ENCODE measurements around the gene LRRC8E. TPM values are rescaled to one million over a fixed set of nuclear protein-coding genes. Genes with fewer than 3 reads are reported as not detected.

The LRRC8E gene
- total RNA-seq, 5 donors from 2014 or later (not counting 1 experiment from before 2014, with no cell fraction given) = 0.06 TPM; not detected in 4

- no peak for DNase-seq
- WGBS (ENCODE audit: insufficient coverage) = 97% methylated on average over 11 of the region's 21 CpGs
- H3K4me1 Mint-ChIP-seq = peaks cover 18 to 19% (median 18%) of the 10 kb centered on the region in 3 donors
- Histone ChIP-seq H3K4me1 (ENCODE audit: control insufficient read depth in 1 of 2, extremely low read depth in 1 of 2, insufficient read depth in 2 of 2, low read length in 2 of 2) (peaks cover 6 to 40% of the 10 kb centered on the region in 2 experiments), H3K36me3 (ENCODE audit: control insufficient read depth in 2 of 2, extremely low read depth in 1 of 2, insufficient read depth in 1 of 2, low read length in 1 of 2) (peaks cover 23 to 45% of the 10 kb centered on the region in 2 donors), H3K4me3 (ENCODE audit: control insufficient read depth in 1 of 2, extremely low read depth in 1 of 2, low read length in 1 of 2) (no peak overlapping the region), H3K9me3 (no peaks in the 10 kb centered on the region), H3K27me3 (replicated peaks in 1 of 2; ENCODE audit: control insufficient read depth in 2 of 2, extremely low read depth in 1 of 2, insufficient read depth in 2 of 2, low read length in 1 of 2) (peaks cover 0 to 5% of the 10 kb centered on the region in 2 experiments), H3K27ac (ENCODE audit: low read length) (no peak overlapping the region)
- CTCF ChIA-PET = no interaction called here
- H3K36me3 Mint-ChIP-seq = peaks cover 29% of the 10 kb centered on the region
- no peak overlapping the region for H3K27ac Mint-ChIP-seq
- H3K9me3 Mint-ChIP-seq = no peaks in the 10 kb centered on the region
- peaks cover 0 to 5% of the 10 kb centered on the region in 2 donors for H3K27me3 Mint-ChIP-seq
- POLR2A ChIA-PET = no interaction called here
- no peak overlapping the region for H3K4me3 Mint-ChIP-seq
- no peak for ATAC-seq (replicated peaks in 1 of 4)
Observed at GRCh38 chr19:7909471-7910067, 21.3 kb downstream of the LRRC8E start.

DNA sequence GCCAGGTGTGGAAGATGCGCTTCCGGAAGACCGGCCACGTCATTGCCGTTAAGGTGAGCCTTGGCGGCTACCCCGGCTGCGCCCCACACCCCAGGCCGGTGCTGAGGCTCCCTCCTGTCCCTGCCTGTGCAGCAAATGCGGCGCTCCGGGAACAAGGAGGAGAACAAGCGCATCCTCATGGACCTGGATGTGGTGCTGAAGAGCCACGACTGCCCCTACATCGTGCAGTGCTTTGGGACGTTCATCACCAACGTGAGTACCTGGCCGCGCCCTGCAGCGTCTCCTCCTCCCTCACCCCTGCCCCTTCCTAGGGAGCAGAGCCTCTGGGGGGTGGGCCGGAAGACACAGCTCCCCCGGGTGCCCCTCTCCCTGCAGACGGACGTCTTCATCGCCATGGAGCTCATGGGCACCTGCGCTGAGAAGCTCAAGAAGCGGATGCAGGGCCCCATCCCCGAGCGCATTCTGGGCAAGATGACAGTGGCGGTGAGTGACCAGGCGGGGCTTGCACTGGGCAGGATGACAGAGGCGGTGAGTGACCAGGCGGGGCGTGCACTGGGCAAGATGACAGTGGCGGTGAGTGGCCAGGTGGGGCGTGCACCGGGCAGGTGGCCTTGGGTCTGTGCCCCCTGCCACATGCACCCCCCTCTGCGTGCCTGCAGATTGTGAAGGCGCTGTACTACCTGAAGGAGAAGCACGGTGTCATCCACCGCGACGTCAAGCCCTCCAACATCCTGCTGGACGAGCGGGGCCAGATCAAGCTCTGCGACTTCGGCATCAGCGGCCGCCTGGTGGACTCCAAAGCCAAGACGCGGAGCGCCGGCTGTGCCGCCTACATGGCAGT, 22.2 kb downstream of the LRRC8E start:
- Histone ChIP-seq H3K4me3 (ENCODE audit: control insufficient read depth in 1 of 2, extremely low read depth in 1 of 2, low read length in 1 of 2) (no peak overlapping the region), H3K4me1 (ENCODE audit: control insufficient read depth in 1 of 2, extremely low read depth in 1 of 2, insufficient read depth in 2 of 2, low read length in 2 of 2) (peaks cover 0 to 34% of the 10 kb centered on the region in 2 experiments), H3K27ac (ENCODE audit: low read length) (no peak overlapping the region), H3K9me3 (no peaks in the 10 kb centered on the region), H3K27me3 (replicated peaks in 1 of 2; ENCODE audit: control insufficient read depth in 2 of 2, extremely low read depth in 1 of 2, insufficient read depth in 2 of 2, low read length in 1 of 2) (peaks cover 0 to 15% of the 10 kb centered on the region in 2 experiments), H3K36me3 (ENCODE audit: control insufficient read depth in 2 of 2, extremely low read depth in 1 of 2, insufficient read depth in 1 of 2, low read length in 1 of 2) (peaks cover 23 to 45% of the 10 kb centered on the region in 2 donors)
- peaks cover 8 to 14% (median 11%) of the 10 kb centered on the region in 3 donors for H3K4me1 Mint-ChIP-seq
- peaks cover 3 to 13% of the 10 kb centered on the region in 2 donors for H3K27me3 Mint-ChIP-seq
- H3K9me3 Mint-ChIP-seq = no peaks in the 10 kb centered on the region
- DNase-seq (no peak), ATAC-seq (replicated peaks in 1 of 4) (no peak)
- peaks cover 24% of the 10 kb centered on the region for H3K36me3 Mint-ChIP-seq
- H3K27ac Mint-ChIP-seq = no peak overlapping the region
- 97% methylated on average over 37 of the region's 54 CpGs for WGBS (ENCODE audit: insufficient coverage)
- ChIA-PET POLR2A (interaction anchor here in 1 of 2 donors (0.7 kb wide), 1 partner anchor 1422 kb away, joined by 4 read pairs; no protein-coding TSS in a partner anchor), CTCF (no interaction called here)
- no peak overlapping the region for H3K4me3 Mint-ChIP-seq

GRCh38 chr19:7911508-7912143, 23.3 kb downstream of the LRRC8E start:
- H3K27ac Mint-ChIP-seq = no peak overlapping the region
- peaks cover 21% of the 10 kb centered on the region for H3K36me3 Mint-ChIP-seq
- peaks cover 0 to 12% (median 11%) of the 10 kb centered on the region in 3 donors for H3K4me1 Mint-ChIP-seq
- ChIA-PET CTCF (interaction anchor here in 1 of 2 donors (1.4 kb wide), 1 partner anchor 9 kb away, joined by 5 read pairs; no protein-coding TSS in a partner anchor), POLR2A (interaction anchor here (0.6 to 1.0 kb wide), 2 partner anchors 9 to 95 kb away, joined by 3 to 5 read pairs; partner anchors contain the start of gene SNAPC2 (in 1 of the 2))
- ATAC-seq (replicated peaks in 1 of 4) (no peak), DNase-seq (no peak)
- WGBS (ENCODE audit: insufficient coverage) = 95% methylated on average over 13 of the region's 18 CpGs
- H3K36me3 ChIP-seq (ENCODE audit: control insufficient read depth in 2 of 2, extremely low read depth in 1 of 2, insufficient read depth in 1 of 2, low read length in 1 of 2) = peaks cover 20 to 36% of the 10 kb centered on the region in 2 donors
- peaks cover 0 to 32% of the 10 kb centered on the region in 2 experiments for H3K4me1 ChIP-seq (ENCODE audit: control insufficient read depth in 1 of 2, extremely low read depth in 1 of 2, insufficient read depth in 2 of 2, low read length in 2 of 2)
- H3K27me3 Mint-ChIP-seq = peaks cover 6 to 19% of the 10 kb centered on the region in 2 donors
- H3K4me3 ChIP-seq (ENCODE audit: control insufficient read depth in 1 of 2, extremely low read depth in 1 of 2, low read length in 1 of 2) = no peak overlapping the region
- H3K9me3 Mint-ChIP-seq = no peaks in the 10 kb centered on the region
- H3K27ac ChIP-seq (ENCODE audit: low read length) = no peak overlapping the region
- H3K4me3 Mint-ChIP-seq = no peak overlapping the region
- peaks cover 0 to 24% of the 10 kb centered on the region in 2 experiments for H3K27me3 ChIP-seq (replicated peaks in 1 of 2; ENCODE audit: control insufficient read depth in 2 of 2, extremely low read depth in 1 of 2, insufficient read depth in 2 of 2, low read length in 1 of 2)
- H3K9me3 ChIP-seq = no peaks in the 10 kb centered on the region

GRCh38 chr19:7912144-7912696, 23.9 kb downstream of the LRRC8E start:
- peaks cover 3 to 33% of the 10 kb centered on the region in 2 experiments for H3K4me1 ChIP-seq (ENCODE audit: control insufficient read depth in 1 of 2, extremely low read depth in 1 of 2, insufficient read depth in 2 of 2, low read length in 2 of 2)
- no peaks in the 10 kb centered on the region for H3K9me3 ChIP-seq
- H3K4me3 ChIP-seq (ENCODE audit: control insufficient read depth in 1 of 2, extremely low read depth in 1 of 2, low read length in 1 of 2) = no peak overlapping the region
- H3K27ac Mint-ChIP-seq = no peak overlapping the region
- peaks cover 6 to 23% of the 10 kb centered on the region in 2 donors for H3K27me3 Mint-ChIP-seq
- ChIA-PET CTCF (interaction anchor here in 1 of 2 donors (1.4 kb wide), 1 partner anchor 8 kb away, joined by 5 read pairs; no protein-coding TSS in a partner anchor), POLR2A (interaction anchor here in 1 of 2 donors (1.0 kb wide), 1 partner anchor 8 kb away, joined by 5 read pairs; the partner anchor contains the start of gene SNAPC2)
- ATAC-seq (replicated peaks in 1 of 4) (no peak), DNase-seq (no peak)
- peaks cover 21% of the 10 kb centered on the region for H3K36me3 Mint-ChIP-seq
- H3K4me3 Mint-ChIP-seq = no peak overlapping the region
- H3K9me3 Mint-ChIP-seq = no peaks in the 10 kb centered on the region
- H3K27me3 ChIP-seq (replicated peaks in 1 of 2; ENCODE audit: control insufficient read depth in 2 of 2, extremely low read depth in 1 of 2, insufficient read depth in 2 of 2, low read length in 1 of 2) = peaks cover 0 to 28% of the 10 kb centered on the region in 2 experiments
- peaks cover 20 to 36% of the 10 kb centered on the region in 2 donors for H3K36me3 ChIP-seq (ENCODE audit: control insufficient read depth in 2 of 2, extremely low read depth in 1 of 2, insufficient read depth in 1 of 2, low read length in 1 of 2)
- 97% methylated on average over 14 of the region's 31 CpGs for WGBS (ENCODE audit: insufficient coverage)
- H3K27ac ChIP-seq (ENCODE audit: low read length) = no peak overlapping the region
- H3K4me1 Mint-ChIP-seq = peaks cover 0 to 15% (median 13%) of the 10 kb centered on the region in 3 donors

- no peak for ATAC-seq (replicated peaks in 1 of 4)
- Mint-ChIP-seq H3K9me3 (no peaks in the 10 kb centered on the region), H3K27ac (no peak overlapping the region), H3K27me3 (peaks cover 6 to 26% of the 10 kb centered on the region in 2 donors), H3K36me3 (peaks cover 21% of the 10 kb centered on the region), H3K4me1 (peaks cover 2 to 15% (median 12%) of the 10 kb centered on the region in 3 donors), H3K4me3 (no peak overlapping the region)
- ChIA-PET CTCF (no interaction called here), POLR2A (interaction anchor here in 1 of 2 donors (1.0 kb wide), 1 partner anchor 8 kb away, joined by 5 read pairs; the partner anchor contains the start of gene SNAPC2)
- peaks cover 0 to 34% of the 10 kb centered on the region in 2 experiments for H3K27me3 ChIP-seq (replicated peaks in 1 of 2; ENCODE audit: control insufficient read depth in 2 of 2, extremely low read depth in 1 of 2, insufficient read depth in 2 of 2, low read length in 1 of 2)
- H3K36me3 ChIP-seq (ENCODE audit: control insufficient read depth in 2 of 2, extremely low read depth in 1 of 2, insufficient read depth in 1 of 2, low read length in 1 of 2) = peaks cover 20 to 34% of the 10 kb centered on the region in 2 donors
- no peaks in the 10 kb centered on the region for H3K9me3 ChIP-seq
- no peak for DNase-seq
- H3K27ac ChIP-seq (ENCODE audit: low read length) = no peak overlapping the region
- peaks cover 6 to 33% of the 10 kb centered on the region in 2 experiments for H3K4me1 ChIP-seq (ENCODE audit: control insufficient read depth in 1 of 2, extremely low read depth in 1 of 2, insufficient read depth in 2 of 2, low read length in 2 of 2)
- 94% methylated on average over 22 of the region's 39 CpGs for WGBS (ENCODE audit: insufficient coverage)
- no peak overlapping the region for H3K4me3 ChIP-seq (ENCODE audit: control insufficient read depth in 1 of 2, extremely low read depth in 1 of 2, low read length in 1 of 2)
Observed at GRCh38 chr19:7912697-7913564, 24.6 kb downstream of the LRRC8E start.

All from T-cell (primary cell).